ENCODE measurements around the gene KCNS3. TPM values are rescaled to one million over a fixed set of nuclear protein-coding genes. Genes with fewer than 3 reads are reported as not detected.
"Not testable (repeated sequence)": the region's sequence is repeated elsewhere in the genome, so short reads cannot be mapped to it uniquely, and the experiment has no call there.

Gene KCNS3
- total RNA-seq, 2 donors from 2014 or later: 30.3 to 33.6 TPM

- Histone ChIP-seq H3K4me3 (no peak overlapping the region), H3K36me3 (no peaks in the 10 kb centered on the region), H3K27ac (no peak overlapping the region), H3K4me1 (ENCODE audit: control insufficient read depth in 1 of 2, low read depth in 2 of 2) (peaks cover 0 to 8% of the 10 kb centered on the region in 2 donors), H3K9me3 (no peaks in the 10 kb centered on the region), H3K27me3 (replicated peaks; ENCODE audit: insufficient read depth) (no peaks in the 10 kb centered on the region)
- no peak for DNase-seq (ENCODE audit: low spot score)
- ATAC-seq (ENCODE audit: insufficient number of reproducible peaks, low FRiP score, low read depth): no peak
- TF ChIP-seq CTCF (IDR thresholded peaks at IDR 0.05): no peak
Observed at GRCh38 chr2:17960925-17961324, 82.5 kb downstream of the KCNS3 start.

GRCh38 chr2:17961789-17962188 is 83.3 kb downstream of the KCNS3 start:
- DNase-seq (ENCODE audit: low spot score): no peak
- ATAC-seq (ENCODE audit: insufficient number of reproducible peaks, low FRiP score, low read depth): no peak
- H3K4me1 ChIP-seq (ENCODE audit: control insufficient read depth in 1 of 2, low read depth in 2 of 2): peaks cover 0 to 16% of the 10 kb centered on the region in 2 donors
- no peak for TF ChIP-seq CTCF (IDR thresholded peaks at IDR 0.05)
- no peaks in the 10 kb centered on the region for H3K9me3 ChIP-seq
- H3K36me3 ChIP-seq: no peaks in the 10 kb centered on the region
- no peak overlapping the region for H3K4me3 ChIP-seq
- H3K27me3 ChIP-seq (replicated peaks; ENCODE audit: insufficient read depth): no peaks in the 10 kb centered on the region
- no peak overlapping the region for H3K27ac ChIP-seq

- H3K27ac ChIP-seq: no peak overlapping the region
- H3K4me3 ChIP-seq: no peak overlapping the region
- H3K9me3 ChIP-seq: no peaks in the 10 kb centered on the region
- no peaks in the 10 kb centered on the region for H3K36me3 ChIP-seq
- no peak for TF ChIP-seq CTCF (IDR thresholded peaks at IDR 0.05)
- peaks cover 0 to 23% of the 10 kb centered on the region in 2 donors for H3K4me1 ChIP-seq (ENCODE audit: control insufficient read depth in 1 of 2, low read depth in 2 of 2)
- DNase-seq (ENCODE audit: low spot score): no peak
- no peak for ATAC-seq (ENCODE audit: insufficient number of reproducible peaks, low FRiP score, low read depth)
- H3K27me3 ChIP-seq (replicated peaks; ENCODE audit: insufficient read depth): no peaks in the 10 kb centered on the region
Observed at GRCh38 chr2:17962876-17963275, 84.4 kb downstream of the KCNS3 start.

- not testable (repeated sequence) for H3K27ac ChIP-seq; ATAC-seq (ENCODE audit: insufficient number of reproducible peaks, low FRiP score, low read depth); DNase-seq (ENCODE audit: low spot score); H3K27me3 ChIP-seq (replicated peaks; ENCODE audit: insufficient read depth); H3K9me3 ChIP-seq; H3K36me3 ChIP-seq; H3K4me3 ChIP-seq
- peaks cover 0 to 23% of the 10 kb centered on the region in 2 donors for H3K4me1 ChIP-seq (ENCODE audit: control insufficient read depth in 1 of 2, low read depth in 2 of 2)
Observed at GRCh38 chr2:17963571-17963970, 85.1 kb downstream of the KCNS3 start.

GRCh38 chr2:17965196-17965595 is 86.7 kb downstream of the KCNS3 start:
- TF ChIP-seq CTCF (IDR thresholded peaks at IDR 0.05): no peak
- peaks cover 0 to 23% of the 10 kb centered on the region in 2 donors for H3K4me1 ChIP-seq (ENCODE audit: control insufficient read depth in 1 of 2, low read depth in 2 of 2)
- H3K36me3 ChIP-seq: no peaks in the 10 kb centered on the region
- H3K27ac ChIP-seq: no peak overlapping the region
- ATAC-seq (ENCODE audit: insufficient number of reproducible peaks, low FRiP score, low read depth): no peak
- no peak for DNase-seq (ENCODE audit: low spot score)
- H3K4me3 ChIP-seq: no peak overlapping the region
- no peaks in the 10 kb centered on the region for H3K27me3 ChIP-seq (replicated peaks; ENCODE audit: insufficient read depth)
- H3K9me3 ChIP-seq: no peaks in the 10 kb centered on the region

- TF ChIP-seq CTCF (IDR thresholded peaks at IDR 0.05): no peak
- H3K27me3 ChIP-seq (replicated peaks; ENCODE audit: insufficient read depth): no peaks in the 10 kb centered on the region
- no peaks in the 10 kb centered on the region for H3K9me3 ChIP-seq
- H3K4me3 ChIP-seq: no peak overlapping the region
- no peaks in the 10 kb centered on the region for H3K36me3 ChIP-seq
- H3K4me1 ChIP-seq (ENCODE audit: control insufficient read depth in 1 of 2, low read depth in 2 of 2): peaks cover 0 to 18% of the 10 kb centered on the region in 2 donors
- peak overlapping the region in 1 of 2 donors; percentile 3 for H3K27ac ChIP-seq
- ATAC-seq (ENCODE audit: insufficient number of reproducible peaks, low FRiP score, low read depth) (no peak), DNase-seq (ENCODE audit: low spot score) (no peak)
Observed at GRCh38 chr2:17966798-17967197, 88.3 kb downstream of the KCNS3 start.
